ENCODE data around the gene TNFRSF8. TPM values are rescaled to one million over a fixed set of nuclear protein-coding genes. Genes with fewer than 3 reads are reported as not detected.

TNFRSF8 gene
- total RNA-seq = 1 to 10 TPM in 1 of 3 donors, under 1 TPM in 2; 0.34 to 1.7 (median 0.50) TPM
- 0.36 TPM for total RNA-seq (2013)

GRCh38 chr1:12063141-12064072 is at the start of gene TNFRSF8:
TNFRSF8 (plus strand) TSS chr1:12063303; CDS start chr1:12063599, 296 bp downstream.
- 3% methylated on average over 72 of the region's 72 CpGs for whole genome bisulfite sequencing (ENCODE audit: insufficient coverage)
- Histone ChIP-seq H3K4me1 (ENCODE audit: control insufficient read depth, insufficient read depth, low read length) (peaks cover 34% of the 10 kb centered on the region), H3K27ac (ENCODE audit: low read length) (no peak within 1 kb of the TSS), H3K4me3 (ENCODE audit: low read length) (no peak within 1 kb of the TSS), H3K9me3 (ENCODE audit: control insufficient read depth, insufficient read depth, low read length) (no peaks in the 10 kb centered on the region), H3K27me3 (ENCODE audit: control insufficient read depth, insufficient read depth, low read length) (peaks cover 41% of the 10 kb centered on the region), H3K36me3 (ENCODE audit: control insufficient read depth, insufficient read depth, low read length) (no peaks in the 10 kb centered on the region)
- H3K9me3 Mint-ChIP-seq = no peaks in the 10 kb centered on the region
- H3K4me1 Mint-ChIP-seq = peaks cover 21 to 27% of the 10 kb centered on the region in 2 donors
- TF ChIP-seq CTCF (IDR thresholded peaks at IDR 0.05) = no peak
- intact Hi-C loops (cut with micrococcal nuclease) = no loop called here
- no peak within 1 kb of the TSS for H3K27ac Mint-ChIP-seq
- DNase-seq = peak in 1 of 2 donors; percentile 54
- H3K36me3 Mint-ChIP-seq = no peaks in the 10 kb centered on the region
- peak in 2 of 3 donors; percentile 58 to 82 for ATAC-seq
- H3K27me3 Mint-ChIP-seq (ENCODE audit: low read depth in 2 of 2) = peaks cover 43 to 46% of the 10 kb centered on the region in 2 donors
- peak within 1 kb of the TSS; percentile 58 for H3K4me3 Mint-ChIP-seq

- Histone ChIP-seq H3K27ac (ENCODE audit: low read length) (no peak overlapping the region), H3K36me3 (ENCODE audit: control insufficient read depth, insufficient read depth, low read length) (peaks cover 33% of the 10 kb centered on the region)
- H3K27ac Mint-ChIP-seq = peak overlapping the region in 1 of 2 donors; percentile 63
These were observed 48.7 kb upstream of the TNFRSF8 start for GRCh38 chr1:12014141-12014991.

GRCh38 chr1:12015001-12015491 is 48.1 kb upstream of the TNFRSF8 start:
- no peaks in the 10 kb centered on the region for H3K27me3 Mint-ChIP-seq (ENCODE audit: low read depth in 2 of 2)
- no peak overlapping the region for H3K27ac Mint-ChIP-seq
- peaks cover 6 to 16% of the 10 kb centered on the region in 2 donors for H3K4me1 Mint-ChIP-seq
- Histone ChIP-seq H3K4me3 (ENCODE audit: low read length) (no peak overlapping the region), H3K9me3 (ENCODE audit: control insufficient read depth, insufficient read depth, low read length) (no peaks in the 10 kb centered on the region), H3K36me3 (ENCODE audit: control insufficient read depth, insufficient read depth, low read length) (peaks cover 29% of the 10 kb centered on the region), H3K27ac (ENCODE audit: low read length) (no peak overlapping the region), H3K4me1 (ENCODE audit: control insufficient read depth, insufficient read depth, low read length) (peaks cover 9% of the 10 kb centered on the region), H3K27me3 (ENCODE audit: control insufficient read depth, insufficient read depth, low read length) (no peaks in the 10 kb centered on the region)
- no peak for TF ChIP-seq CTCF (IDR thresholded peaks at IDR 0.05)
- no peaks in the 10 kb centered on the region for H3K36me3 Mint-ChIP-seq
- no peak overlapping the region for H3K4me3 Mint-ChIP-seq
- H3K9me3 Mint-ChIP-seq = no peaks in the 10 kb centered on the region
- intact Hi-C loops (cut with micrococcal nuclease) = no loop called here
- DNase-seq (no peak), ATAC-seq (no peak)
- 95% methylated on average over 8 of the region's 10 CpGs for WGBS (ENCODE audit: insufficient coverage)

More at GRCh38 chr1:12014141-12014991, 48.7 kb upstream of the TNFRSF8 start:
- intact Hi-C loops (cut with micrococcal nuclease) = no loop called here
- Histone ChIP-seq H3K27me3 (ENCODE audit: control insufficient read depth, insufficient read depth, low read length) (no peaks in the 10 kb centered on the region), H3K9me3 (ENCODE audit: control insufficient read depth, insufficient read depth, low read length) (no peaks in the 10 kb centered on the region), H3K4me1 (ENCODE audit: control insufficient read depth, insufficient read depth, low read length) (peaks cover 4% of the 10 kb centered on the region), H3K4me3 (ENCODE audit: low read length) (no peak overlapping the region)
- peaks cover 3 to 9% of the 10 kb centered on the region in 2 donors for H3K4me1 Mint-ChIP-seq
- H3K27me3 Mint-ChIP-seq (ENCODE audit: low read depth in 2 of 2) = no peaks in the 10 kb centered on the region
- no peak overlapping the region for H3K4me3 Mint-ChIP-seq
- DNase-seq (peak in 1 of 2 donors; percentile 21), ATAC-seq (no peak)
- no peaks in the 10 kb centered on the region for H3K9me3 Mint-ChIP-seq
- 80% methylated on average over 15 of the region's 16 CpGs for WGBS (ENCODE audit: insufficient coverage)
- no peaks in the 10 kb centered on the region for H3K36me3 Mint-ChIP-seq
- TF ChIP-seq CTCF (IDR thresholded peaks at IDR 0.05) = no peak
